ENCODE results near the gene PFDN1.
"Not testable (repeated sequence)": the region's sequence is repeated elsewhere in the genome, so short reads cannot be mapped to it uniquely, and the experiment has no call there.

PFDN1 gene

GRCh38 chr5:140302786-140303639, at the start of gene PFDN1:
TSS of gene PFDN1 (minus strand) at chr5:140303101. CDS start at chr5:140303073, 28 bp downstream.
- DNase-seq = peak; percentile 96

- DNase-seq = peak; percentile 85
Observed at GRCh38 chr5:140351609-140352334, 48.9 kb upstream of the PFDN1 start.

GRCh38 chr5:140349244-140349643, 46.3 kb upstream of the PFDN1 start:
- DNase-seq = no peak

- no peak for DNase-seq
Observed at GRCh38 chr5:140348104-140348503, 45.2 kb upstream of the PFDN1 start.

GRCh38 chr5:140347360-140347759, 44.5 kb upstream of the PFDN1 start:
- no peak for DNase-seq

- peak; percentile 65 for DNase-seq
Observed at GRCh38 chr5:140346348-140347221, 43.7 kb upstream of the PFDN1 start, which contains the start of gene HBEGF. TSS of gene HBEGF (minus strand) at chr5:140346603. CDS start at chr5:140346328, 275 bp downstream.

- DNase-seq = peak; percentile 40
Observed at GRCh38 chr5:140345919-140346347, 43.0 kb upstream of the PFDN1 start.

GRCh38 chr5:140344683-140345423, 42.0 kb upstream of the PFDN1 start:
- DNase-seq = peak; percentile 38

GRCh38 chr5:140343849-140344248, 40.9 kb upstream of the PFDN1 start:
- DNase-seq = not testable (repeated sequence)

GRCh38 chr5:140342896-140343295, 40.0 kb upstream of the PFDN1 start:
- peak; percentile 24 for DNase-seq

GRCh38 chr5:140342287-140342686, 39.4 kb upstream of the PFDN1 start:
- peak; percentile 89 for DNase-seq

GRCh38 chr5:140341591-140341990, 38.7 kb upstream of the PFDN1 start:
- no peak for DNase-seq

- DNase-seq = no peak
Observed at GRCh38 chr5:140340605-140341121, 37.8 kb upstream of the PFDN1 start.

GRCh38 chr5:140339636-140340035, 36.7 kb upstream of the PFDN1 start:
- peak; percentile 29 for DNase-seq

GRCh38 chr5:140338908-140339307, 36.0 kb upstream of the PFDN1 start:
- DNase-seq = no peak

- DNase-seq = no peak
Observed at GRCh38 chr5:140338336-140338735, 35.4 kb upstream of the PFDN1 start.

GRCh38 chr5:140337880-140338279, 35.0 kb upstream of the PFDN1 start:
- DNase-seq = no peak

- DNase-seq = no peak
Observed at GRCh38 chr5:140336388-140336787, 33.5 kb upstream of the PFDN1 start.

- no peak for DNase-seq
Observed at GRCh38 chr5:140331638-140332037, 28.7 kb upstream of the PFDN1 start.

GRCh38 chr5:140329739-140330481, 27.0 kb upstream of the PFDN1 start:
- DNase-seq = no peak

Measured in activated CD4-positive, alpha-beta T cell treated with anti-CD3 and anti-CD28 coated beads, Interleukin-10, Interleukin-2, amounts not matched to agents 100 ng/mL and 50 ng/mL, durations not matched to agents 16 hours and 8 hours (primary cell).